IPS-NIHi11 (cell line): Measurements from ENCODE around the gene CDO1.

Experiments used
- DNase-seq: peaks from one replicate; pipeline ENCODE4 v3.0.0; 2012; ENCODE audit warnings: mixed read lengths, low spot score

CDO1 gene

GRCh38 chr5:115785381-115786065, 30.9 kb downstream of the CDO1 start:
- peak; percentile 75 for DNase-seq

- DNase-seq = no peak
Observed at GRCh38 chr5:115778417-115778816, 38.0 kb downstream of the CDO1 start.

GRCh38 chr5:115776989-115777388, 39.5 kb downstream of the CDO1 start:
- DNase-seq = no peak

GRCh38 chr5:115775999-115776398, 40.5 kb downstream of the CDO1 start:
- no peak for DNase-seq

GRCh38 chr5:115774684-115775083, 41.8 kb downstream of the CDO1 start:
- DNase-seq = no peak

GRCh38 chr5:115772731-115773475, 43.6 kb downstream of the CDO1 start:
- DNase-seq = no peak

GRCh38 chr5:115770466-115770865, 46.0 kb downstream of the CDO1 start:
- DNase-seq = peak; percentile 53

- no peak for DNase-seq
Observed at GRCh38 chr5:115767424-115767823, 49.0 kb downstream of the CDO1 start.

GRCh38 chr5:115766608-115767007, 49.9 kb downstream of the CDO1 start:
- DNase-seq = no peak

- no peak for DNase-seq
Observed at GRCh38 chr5:115758356-115758755, 58.1 kb downstream of the CDO1 start.

GRCh38 chr5:115755675-115756074, 60.8 kb downstream of the CDO1 start:
- no peak for DNase-seq
